ENCODE results near the gene SIGLEC10. TPM values are rescaled to one million over a fixed set of nuclear protein-coding genes. Genes with fewer than 3 reads are reported as not detected.

SIGLEC10 gene
- polyA plus RNA-seq, 1 experiment: not detected

DNA sequence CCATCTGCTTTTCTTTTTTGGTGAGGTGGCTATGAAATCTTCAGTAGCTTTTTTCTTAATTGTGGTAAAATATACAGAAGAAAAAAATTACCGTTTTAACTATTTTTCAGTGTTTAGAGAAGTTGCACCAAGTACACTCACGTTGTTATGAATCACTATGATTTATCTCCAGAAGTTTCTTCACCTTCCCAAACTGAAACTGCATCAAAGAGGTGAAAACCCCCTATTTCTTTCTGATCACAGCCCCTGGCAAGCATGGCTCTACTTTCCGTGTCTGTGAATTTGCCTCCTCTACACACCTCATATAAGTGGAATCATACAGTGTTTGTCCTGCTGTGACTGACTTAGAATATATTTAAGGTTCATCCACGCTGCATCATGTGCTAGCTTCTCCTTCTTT lies 15.6 kb upstream of the SIGLEC10 start:
- H3K27me3 ChIP-seq (ENCODE audit: control insufficient read depth, insufficient read depth, low read length): no peaks in the 10 kb centered on the region
- CTCF ChIA-PET: interaction anchor here (0.7 kb wide), 1 partner anchor 59 kb away, joined by 3 read pairs; no protein-coding TSS in a partner anchor
- H3K4me3 ChIP-seq (ENCODE audit: low read depth, low read length): no peak overlapping the region
- POLR2A ChIA-PET: no interaction called here
- no peaks in the 10 kb centered on the region for H3K36me3 ChIP-seq (ENCODE audit: control insufficient read depth, insufficient read depth, low read length)
- TF ChIP-seq CTCF (IDR thresholded peaks at IDR 0.05; ENCODE audit: insufficient read depth, low read depth, low read length): no peak
- DNase-seq (ENCODE audit: low read depth): no peak

DNA sequence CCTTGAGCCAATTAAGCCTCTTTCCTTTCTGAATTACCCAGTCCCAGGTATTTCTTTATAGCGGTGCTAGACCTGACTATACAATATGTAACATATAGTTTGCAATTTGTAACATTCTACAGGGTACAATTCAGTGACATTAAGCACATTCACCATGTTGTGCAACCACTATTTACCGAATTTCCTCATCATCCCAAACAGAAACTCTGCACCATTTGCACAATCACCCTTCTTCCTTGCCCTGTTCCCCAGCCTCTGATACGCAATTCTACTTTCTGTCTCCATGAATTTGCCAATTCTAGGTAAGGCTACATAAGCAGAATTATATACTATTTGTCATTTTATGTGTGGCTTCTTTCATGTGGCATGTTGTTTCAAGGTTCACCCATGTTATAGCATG lies 13.7 kb upstream of the SIGLEC10 start:
- Histone ChIP-seq H3K4me3 (ENCODE audit: low read depth, low read length) (no peak overlapping the region), H3K36me3 (ENCODE audit: control insufficient read depth, insufficient read depth, low read length) (no peaks in the 10 kb centered on the region), H3K27me3 (ENCODE audit: control insufficient read depth, insufficient read depth, low read length) (no peaks in the 10 kb centered on the region)
- POLR2A ChIA-PET: no interaction called here
- DNase-seq (ENCODE audit: low read depth): no peak
- no peak for TF ChIP-seq CTCF (IDR thresholded peaks at IDR 0.05; ENCODE audit: insufficient read depth, low read depth, low read length)
- CTCF ChIA-PET: no interaction called here

DNA sequence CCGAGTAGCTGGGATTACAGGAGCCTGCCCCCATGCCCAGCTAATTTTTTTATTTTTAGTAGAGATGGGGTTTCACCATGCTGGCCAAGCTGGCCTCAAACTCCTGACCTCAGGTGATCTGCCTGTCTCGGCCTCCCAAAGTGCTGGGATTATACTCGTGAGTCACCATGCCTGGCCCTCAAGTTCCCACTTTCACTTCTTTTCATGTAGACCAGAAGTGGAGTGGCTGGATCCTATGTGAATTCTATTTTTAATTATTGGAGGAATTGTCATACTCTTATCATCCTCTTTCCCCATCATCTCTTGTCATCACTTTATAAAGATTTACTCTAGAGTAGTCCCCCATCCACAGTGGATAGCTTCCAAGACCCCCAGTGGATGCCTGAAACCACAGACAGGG lies 12.8 kb upstream of the SIGLEC10 start:
- ChIA-PET POLR2A (no interaction called here), CTCF (no interaction called here)
- Histone ChIP-seq H3K27me3 (ENCODE audit: control insufficient read depth, insufficient read depth, low read length) (no peaks in the 10 kb centered on the region), H3K4me3 (ENCODE audit: low read depth, low read length) (no peak overlapping the region), H3K36me3 (ENCODE audit: control insufficient read depth, insufficient read depth, low read length) (no peaks in the 10 kb centered on the region)
- DNase-seq (ENCODE audit: low read depth): no peak
- TF ChIP-seq CTCF (IDR thresholded peaks at IDR 0.05; ENCODE audit: insufficient read depth, low read depth, low read length): no peak

GRCh38 chr19:51427201-51427600 lies 9.8 kb upstream of the SIGLEC10 start:
- POLR2A ChIA-PET: no interaction called here
- CTCF ChIA-PET: no interaction called here
- H3K36me3 ChIP-seq (ENCODE audit: control insufficient read depth, insufficient read depth, low read length): no peaks in the 10 kb centered on the region
- DNase-seq (ENCODE audit: low read depth): no peak
- no peak overlapping the region for H3K4me3 ChIP-seq (ENCODE audit: low read depth, low read length)
- TF ChIP-seq CTCF (IDR thresholded peaks at IDR 0.05; ENCODE audit: insufficient read depth, low read depth, low read length): no peak
- no peaks in the 10 kb centered on the region for H3K27me3 ChIP-seq (ENCODE audit: control insufficient read depth, insufficient read depth, low read length)

GRCh38 chr19:51422053-51422448 lies 4.6 kb upstream of the SIGLEC10 start:
- no peaks in the 10 kb centered on the region for H3K27me3 ChIP-seq (ENCODE audit: control insufficient read depth, insufficient read depth, low read length)
- POLR2A ChIA-PET: no interaction called here
- CTCF ChIA-PET: interaction anchor here (0.6 to 2.7 kb wide), 18 partner anchors 12 to 355 kb away, joined by 3 to 10 read pairs (median 3); partner anchors contain the start of gene HAS1
- no peak overlapping the region for H3K4me3 ChIP-seq (ENCODE audit: low read depth, low read length)
- peak; percentile 99 for TF ChIP-seq CTCF (IDR thresholded peaks at IDR 0.05; ENCODE audit: insufficient read depth, low read depth, low read length)
- no peak for DNase-seq (ENCODE audit: low read depth)
- no peaks in the 10 kb centered on the region for H3K36me3 ChIP-seq (ENCODE audit: control insufficient read depth, insufficient read depth, low read length)
